Adipose tissue (tissue), 3 donors: ENCODE measurements around the gene TMEM86B. TPM values are rescaled to one million over a fixed set of nuclear protein-coding genes. Genes with fewer than 3 reads are reported as not detected.

ENCODE experiments used
- H3K27ac ChIP-seq: one replicate; pipeline ENCODE4 v1.5.1; 2013; ENCODE audit warnings: low read depth, low read length
- WGBS, 3 donors: extraction: QIAGEN DNeasy Blood & Tissue Kit; methylation state at CpG; one replicate each; pipeline ENCODE4 v1.1.7; 2013; 5-methylcytosine and 5-hydroxymethylcytosine counted together
- polyA plus RNA-seq, 3 donors: library from polyadenylated mRNA; stranded (reverse); fragments of 200-250 nt; gene quantifications; one replicate each; pipeline ENCODE4 v1.2.3, GENCODE V29; 2013
- donor health status: healthy with polysubstance abuse.
- donor health status: Bipolar disorder and iron deficiency.
- donor health status: healthy.

TMEM86B gene
- polyA plus RNA-seq, 3 donors, result 2.1 to 4.0 (median 2.3) TPM

DNA sequence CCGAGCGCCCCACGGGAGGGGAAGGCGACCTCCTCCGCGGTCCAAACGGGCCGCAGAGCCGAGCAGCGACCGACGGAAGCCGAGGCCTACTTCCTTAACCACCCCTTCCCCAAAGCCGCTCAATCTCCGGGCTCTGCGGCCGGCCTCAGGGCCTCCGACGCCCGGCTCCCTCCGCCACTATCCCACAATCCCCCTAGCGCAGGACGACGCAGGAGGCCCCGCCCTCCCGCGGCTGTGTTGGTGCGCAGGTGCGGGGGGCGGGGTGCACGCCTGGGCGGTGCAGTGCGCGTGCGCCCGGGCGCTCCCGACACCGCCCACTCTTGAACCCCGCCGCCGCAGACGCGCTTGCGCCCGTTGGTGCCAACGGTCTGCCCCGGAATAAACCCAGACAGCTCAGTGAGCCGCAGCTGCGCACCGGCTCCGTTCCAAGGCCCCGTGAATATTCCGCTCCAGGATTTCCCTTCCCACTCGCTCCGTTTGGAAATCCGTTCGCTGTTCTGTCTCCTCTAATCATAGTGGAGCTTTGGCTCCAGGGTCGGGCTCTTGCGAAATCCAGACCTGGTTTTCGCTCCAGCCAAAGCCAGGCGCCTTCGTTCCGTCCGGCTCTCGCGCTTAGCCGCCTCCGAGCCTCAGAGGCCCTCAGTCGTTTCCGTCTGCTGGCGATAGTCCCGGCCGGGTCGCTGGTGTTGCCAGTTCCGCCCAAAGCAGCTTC, 30.4 kb upstream of the TMEM86B start, which contains the start of gene PPP6R1:
Gene PPP6R1 (minus strand): TSS at position 190 of the 712 bp plus-strand sequence. CDS start 11,914 bp downstream, outside the sequence.
- WGBS, 3 donors, result 0% methylated on average over 70 to 76 of the region's 76 CpGs

GRCh38 chr19:55258476-55258827, 29.9 kb upstream of the TMEM86B start:
- no peak overlapping the region for H3K27ac ChIP-seq
- 0 to 1% (median 1%) methylated on average over 23 to 53 of the region's 53 CpGs for whole genome bisulfite sequencing, 3 donors

More for the DNA sequence above, 30.4 kb upstream of the TMEM86B start, which contains the start of gene PPP6R1:
- H3K27ac ChIP-seq, result no peak within 1 kb of the TSS

DNA sequence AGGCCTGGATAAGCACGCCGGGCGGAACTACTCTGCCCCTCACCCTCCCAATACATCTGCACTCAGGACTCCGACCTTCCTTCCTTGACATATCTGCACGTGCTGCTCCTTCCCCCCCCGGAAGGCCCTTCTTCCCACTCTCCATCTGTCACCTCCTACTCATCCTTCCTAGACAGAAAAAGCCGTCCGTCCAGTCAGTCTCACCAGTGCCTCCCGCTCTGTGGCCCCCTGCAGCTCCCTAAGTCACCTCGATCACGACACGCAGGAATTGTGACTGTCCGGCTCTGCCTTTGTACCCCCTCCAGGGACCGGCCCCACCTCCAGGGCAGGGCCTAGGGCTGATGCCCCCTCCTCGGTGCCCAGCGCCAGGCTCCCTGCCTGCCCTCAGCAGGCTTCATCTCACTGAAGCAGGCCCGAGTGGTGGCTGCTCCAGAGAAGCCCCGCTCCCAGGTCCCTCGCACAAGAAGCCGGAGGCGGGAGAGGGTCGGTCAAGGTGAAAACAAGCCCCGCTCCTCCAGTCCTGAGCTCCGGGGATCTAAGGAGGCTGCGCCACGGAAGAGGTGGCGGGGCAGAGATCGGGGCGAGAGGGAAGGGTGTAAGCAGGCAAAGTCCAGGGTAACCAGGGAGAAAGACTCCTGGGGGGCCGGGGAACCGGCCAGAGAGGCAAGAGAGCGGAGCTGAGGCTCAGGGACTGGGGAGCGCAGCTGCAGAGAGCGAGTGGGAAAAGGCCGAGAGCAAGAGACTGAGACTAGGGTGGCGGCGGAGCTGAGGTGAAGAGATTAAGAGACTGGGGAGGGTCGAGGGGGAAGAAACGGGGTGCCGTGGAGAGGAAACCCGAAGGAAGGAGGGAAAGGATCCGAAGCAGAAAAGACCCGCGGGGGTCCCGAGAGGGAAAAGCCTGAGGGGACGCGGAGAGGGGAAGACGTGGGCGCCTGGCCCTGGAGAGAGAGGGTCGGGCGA, 29.2 kb upstream of the TMEM86B start:
- WGBS, 3 donors, result 2 to 3% (median 2%) methylated on average over 42 to 51 of the region's 51 CpGs
- no peak overlapping the region for H3K27ac ChIP-seq

DNA sequence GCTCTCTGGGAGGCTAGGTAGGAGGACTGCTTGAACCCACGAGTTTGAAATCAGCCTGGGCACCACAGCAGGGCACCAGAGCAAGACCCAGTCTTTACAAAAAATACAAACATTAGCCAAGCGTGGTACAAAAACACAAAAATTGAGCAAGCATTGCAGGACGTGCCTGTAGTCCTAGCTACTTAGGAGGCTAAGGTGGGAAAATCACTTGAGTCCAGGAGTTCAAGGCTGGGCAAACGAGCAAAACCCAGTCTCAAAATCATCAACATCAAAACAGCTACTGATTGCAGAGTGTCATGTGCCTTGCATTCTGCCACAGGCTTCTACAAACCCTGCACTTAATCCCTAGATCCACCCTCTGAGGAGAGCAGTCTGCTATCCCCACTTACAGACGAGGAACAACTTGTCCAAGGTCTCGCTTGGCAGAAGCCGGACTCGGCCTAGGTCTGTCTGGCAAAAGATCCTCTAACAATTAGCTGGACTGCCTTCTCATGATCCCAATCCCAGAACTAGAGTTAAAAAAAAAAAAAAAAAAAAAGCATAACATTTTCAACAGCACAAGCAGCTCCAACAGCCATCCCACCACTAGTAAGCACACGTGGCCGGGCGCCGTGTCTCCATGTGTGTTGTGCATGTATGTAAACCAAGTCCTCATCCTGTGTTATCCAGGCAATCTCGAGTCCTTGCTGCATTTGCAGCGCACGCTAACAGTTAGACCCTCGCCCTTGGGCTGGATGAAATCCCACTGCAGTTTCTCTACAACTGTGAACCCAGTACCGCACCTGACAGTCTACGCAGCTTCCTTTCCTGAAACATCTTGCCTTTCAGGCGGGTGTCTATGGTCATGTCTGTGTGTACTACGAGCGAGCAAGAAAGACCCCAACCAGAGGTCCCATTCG, 28.2 kb upstream of the TMEM86B start:
- 35 to 38% (median 35%) methylated on average over 22 of the region's 22 CpGs for WGBS, 3 donors
- no peak overlapping the region for H3K27ac ChIP-seq

GRCh38 chr19:55255618-55256423, 27.3 kb upstream of the TMEM86B start:
- 43 to 60% (median 55%) methylated on average over 17 of the region's 17 CpGs for WGBS, 3 donors
- no peak overlapping the region for H3K27ac ChIP-seq

- no peak overlapping the region for H3K27ac ChIP-seq
- WGBS, 3 donors, result 25 to 62% (median 42%) methylated on average over 6 of the region's 6 CpGs
These were observed 26.0 kb upstream of the TMEM86B start for GRCh38 chr19:55254625-55254977.

DNA sequence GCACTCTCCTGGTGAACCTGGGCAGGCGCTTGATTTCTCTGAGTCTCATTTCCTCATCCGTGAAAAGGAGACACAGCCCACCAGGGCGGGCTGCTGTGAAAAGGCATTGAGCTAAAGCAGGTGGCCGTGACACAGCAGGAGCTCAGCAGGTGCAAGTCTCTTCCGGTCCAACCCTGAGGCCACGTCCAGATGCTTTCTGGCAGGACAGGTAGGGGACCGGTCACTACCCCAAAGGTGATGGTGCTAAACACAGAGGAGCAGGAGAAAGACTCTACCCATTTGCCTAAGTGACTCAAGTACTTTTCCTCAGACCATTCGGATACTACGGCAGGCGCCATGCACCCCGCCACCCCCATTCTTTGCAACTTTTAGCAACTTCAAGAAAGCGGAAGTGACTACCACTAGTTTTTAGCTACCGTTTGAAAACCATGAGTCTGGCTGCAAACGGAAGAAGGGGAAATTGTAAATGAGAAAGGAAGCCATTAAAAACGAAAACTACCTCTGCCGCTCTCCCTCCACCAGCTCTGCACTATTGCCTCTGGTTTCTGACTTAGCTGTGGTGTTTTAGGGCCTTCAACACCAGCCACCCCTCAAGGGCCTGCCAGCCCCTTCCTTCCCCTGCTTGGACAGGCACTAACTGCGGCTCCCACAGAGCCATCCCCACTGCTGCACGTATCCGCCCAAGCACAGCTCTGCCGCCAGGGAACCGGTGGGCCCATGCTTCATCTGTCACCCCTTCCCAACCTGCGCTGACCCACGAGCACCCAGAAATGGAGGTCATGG, 25.5 kb upstream of the TMEM86B start:
- H3K27ac ChIP-seq, result no peak overlapping the region
- 36 to 63% (median 42%) methylated on average over 23 of the region's 23 CpGs for WGBS, 3 donors

GRCh38 chr19:55252760-55253663, 24.4 kb upstream of the TMEM86B start:
- WGBS, 3 donors, result 65 to 81% (median 70%) methylated on average over 21 of the region's 21 CpGs
- no peak overlapping the region for H3K27ac ChIP-seq

DNA sequence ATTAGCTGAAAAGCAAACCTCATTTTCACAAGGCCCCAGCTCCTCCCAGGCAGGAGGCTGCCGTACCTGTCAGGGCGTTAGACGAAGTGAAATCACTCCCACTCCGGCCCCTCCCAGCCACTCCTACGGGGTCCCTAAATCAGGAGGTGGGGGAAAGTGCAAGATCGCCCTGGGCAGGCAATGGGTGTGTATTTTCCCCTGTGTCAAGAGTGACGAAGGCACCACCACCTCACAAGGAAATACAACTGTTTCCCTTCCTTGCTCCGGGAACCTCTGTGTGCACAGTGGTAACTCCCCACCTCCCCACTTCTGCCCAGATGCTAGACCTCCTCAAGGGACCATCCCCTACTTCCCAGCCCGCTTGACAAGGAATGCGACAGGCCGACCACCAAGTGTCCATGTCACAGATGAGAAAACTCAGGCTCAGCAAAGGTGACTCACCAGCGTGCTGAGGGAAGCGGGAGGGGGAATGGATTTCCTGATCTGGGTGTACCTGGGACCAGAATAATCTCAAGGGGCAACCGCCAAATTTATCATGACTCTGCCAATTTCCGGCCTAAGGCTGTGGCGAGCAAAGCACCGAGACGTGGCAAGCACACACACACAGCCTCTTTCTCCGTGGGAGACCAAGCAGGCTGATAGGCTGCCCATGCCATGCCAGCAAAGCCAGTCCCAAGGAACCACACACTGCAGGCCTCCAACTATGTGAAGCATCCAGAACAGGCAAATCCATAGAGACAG, 22.9 kb upstream of the TMEM86B start:
- WGBS, 3 donors, result 30 to 71% (median 42%) methylated on average over 19 of the region's 19 CpGs
- no peak overlapping the region for H3K27ac ChIP-seq

GRCh38 chr19:55250262-55251036, 21.9 kb upstream of the TMEM86B start:
- WGBS, 3 donors, result 89 to 94% (median 91%) methylated on average over 18 of the region's 18 CpGs
- no peak overlapping the region for H3K27ac ChIP-seq

- WGBS, 3 donors, result 88 to 90% (median 89%) methylated on average over 11 of the region's 11 CpGs
- H3K27ac ChIP-seq, result no peak overlapping the region
These were observed 21.3 kb upstream of the TMEM86B start for GRCh38 chr19:55249841-55250240.

GRCh38 chr19:55248704-55249103, 20.1 kb upstream of the TMEM86B start:
- WGBS, 3 donors, result 73 to 82% (median 79%) methylated on average over 9 of the region's 9 CpGs
- H3K27ac ChIP-seq, result no peak overlapping the region

DNA sequence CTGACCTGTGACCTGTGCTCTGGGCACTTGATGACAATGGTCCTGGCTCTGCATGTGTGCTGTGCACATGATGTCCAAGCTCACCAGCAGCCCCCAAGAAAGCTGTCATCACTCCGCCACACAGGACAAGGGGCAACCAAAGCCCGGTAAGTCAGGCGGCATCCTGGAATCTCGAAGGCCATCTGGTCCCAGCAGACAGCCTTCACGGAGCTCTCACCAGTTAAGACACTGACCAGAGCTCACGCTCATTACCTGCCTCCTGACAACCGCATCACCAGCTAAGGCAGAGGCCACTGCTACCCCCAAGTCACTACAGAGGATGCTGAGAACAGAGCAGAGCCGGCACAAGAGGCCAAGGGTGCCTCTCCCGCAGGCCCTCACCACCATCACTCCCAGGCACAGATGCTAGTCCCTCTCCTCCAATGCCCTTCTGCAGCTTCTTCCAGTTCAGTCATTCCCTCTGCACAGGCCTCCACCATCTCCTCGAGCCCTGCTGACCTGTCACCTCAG, 19.7 kb upstream of the TMEM86B start:
- 73 to 78% (median 78%) methylated on average over 10 of the region's 10 CpGs for WGBS, 3 donors
- H3K27ac ChIP-seq, result no peak overlapping the region

GRCh38 chr19:55247621-55248099, 19.1 kb upstream of the TMEM86B start:
- H3K27ac ChIP-seq, result no peak overlapping the region
- WGBS, 3 donors, result 22 to 53% (median 26%) methylated on average over 8 to 10 of the region's 10 CpGs
